Measurements from ENCODE around the gene WWTR1.

GRCh38 chr3:149559525-149559924, 98.3 kb downstream of the WWTR1 start:
- no peak for TF ChIP-seq CTCF (conservative IDR thresholded peaks at IDR 0.05; ENCODE audit: low read depth, low read length)
- no peak for TF ChIP-seq EZH2 (IDR thresholded peaks at IDR 0.05; ENCODE audit: low read length, unreplicated experiment)
- TF ChIP-seq EZH2phosphoT487 (IDR thresholded peaks at IDR 0.05; ENCODE audit: borderline replicate concordance, low read length) = no peak

Data from PC-3 (cell line).